Pancreas (tissue), 10 donors: ENCODE data around the gene EIF2B1. TPM values are rescaled to one million over a fixed set of nuclear protein-coding genes. Genes with fewer than 3 reads are reported as not detected.
"Not testable (repeated sequence)": the region's sequence is repeated elsewhere in the genome, so short reads cannot be mapped to it uniquely, and the experiment has no call there.

Experiments
- ATAC-seq, 4 donors: fragments of 200-7000 bp; cut with Tn5 transposase; one replicate each; pipeline versions ENCODE4 v1.8.0 to v1.9.1; 2020; ENCODE audit warnings: mild to moderate bottlenecking in 4 of 4, moderate library complexity in 4 of 4
- DNase-seq, 6 donors: peaks; one replicate each; pipeline ENCODE4 v3.0.0-alpha.2; 2020
- FAIRE-seq: peaks from 2 replicates; lab custom pipeline; 2012; peaks lifted over from hg19 to GRCh38; lab: Jason Lieb, UNC
- H3K27ac ChIP-seq, 4 donors: fragments of 200-600 bp; sonication (generic); 1 replicate in 3 of 4; 2 replicates in 1 of 4; pipeline versions ENCODE4 v1.5.0 to v1.8.0; 2020
- H3K27me3 ChIP-seq, 4 donors: fragments of 200-600 bp; one replicate each; pipeline ENCODE4 v1.8.0; 2021
- H3K36me3 ChIP-seq, 3 donors: fragments of 200-600 bp; sonication (generic) in 1 of 3; one replicate each; pipeline versions ENCODE4 v1.5.0 to v1.8.0; 2020 to 2021
- H3K4me1 ChIP-seq, 3 donors: fragments of 200-600 bp; one replicate each; pipeline ENCODE4 v1.8.0; 2021
- H3K4me3 ChIP-seq, 4 donors: fragments of 200-600 bp; sonication (generic) in 2 of 4; one replicate each; pipeline versions ENCODE4 v1.5.0 to v1.8.0; 2020 to 2021
- H3K9me3 ChIP-seq, 4 donors: fragments of 200-600 bp; one replicate each; pipeline ENCODE4 v1.8.0; 2021
- CTCF ChIP-seq, 4 donors: fragments of 200-600 bp; sonication (generic) in 3 of 4; IDR thresholded peaks; one replicate each; pipeline versions ENCODE4 v1.5.0 to v1.8.0; 2021; ENCODE audit warnings: antibody characterized with exemption in 4 of 4
- WGBS, 2 donors: extraction: QIAGEN DNeasy Blood & Tissue Kit; methylation state at CpG; one replicate each; pipeline ENCODE4 v1.1.7; 2013; 5-methylcytosine and 5-hydroxymethylcytosine counted together
- intact Hi-C, 3 donors: fragments of 100-400 bp; cut with DNase I; formaldehyde crosslinking; loops; one replicate each; pipeline versions ENCODE4 v1.11.1 to v1.14.2; 2022
- polyA plus RNA-seq, 2 donors: library from polyadenylated mRNA; stranded (reverse); fragments of 200-250 nt; gene quantifications; one replicate each; pipeline ENCODE4 v1.2.3, GENCODE V29; 2013
- total RNA-seq, 6 donors: library from RNA; stranded (reverse); fragmentation: NEBNext Ultra II Directional in 4 of 6; extraction: Animal tissue kit (Norgen Biotek cat#: 25700) in 4 of 6; gene quantifications; one replicate each; pipeline versions ENCODE4 v1.2.1 to v1.2.4, GENCODE V29; 2021 to 2023
- donor health status: healthy with polysubstance abuse.
- donor health status: DM: no; HTN: no; CAD: no; lungs with moderate emphysema.
- donor health status: DM: no; HTN: no; CAD: no.
- donor health status: control.
- donor health status: control.
- donor health status: Bipolar disorder and iron deficiency.
- donor health status: DM: yes; HTN: yes; CAD: no.
- donor health status: DM: no; HTN: no; CAD: no.
- donor health status: DM: no; HTN: no; CAD: no.
- donor health status: DM: yes; HTN: yes; CAD: no.

EIF2B1 gene
- total and polyA plus RNA-seq, 8 donors = 15.6 to 28.6 (median 22.8) TPM

- H3K36me3 ChIP-seq = peaks cover 11 to 74% (median 55%) of the 10 kb centered on the region in 3 donors
- H3K9me3 ChIP-seq = no peaks in the 10 kb centered on the region
- FAIRE-seq (no peak), DNase-seq (no peak), ATAC-seq (no peak)
- no peak overlapping the region for H3K27ac ChIP-seq
- WGBS, 2 donors = 92% methylated on average over 2 of the region's 2 CpGs
- H3K27me3 ChIP-seq = no peaks in the 10 kb centered on the region
- no peaks in the 10 kb centered on the region for H3K4me1 ChIP-seq
- TF ChIP-seq CTCF (IDR thresholded peaks at IDR 0.05) = no peak
- H3K4me3 ChIP-seq = no peak overlapping the region
- intact Hi-C loops = no loop called here
These were observed 19.4 kb downstream of the EIF2B1 start for GRCh38 chr12:123614110-123614509.

- Histone ChIP-seq H3K27ac (no peak overlapping the region), H3K36me3 (peaks cover 10 to 43% (median 27%) of the 10 kb centered on the region in 3 donors), H3K4me1 (peaks cover 0 to 3% (median 0%) of the 10 kb centered on the region in 3 donors), H3K27me3 (no peaks in the 10 kb centered on the region), H3K9me3 (no peaks in the 10 kb centered on the region), H3K4me3 (no peak overlapping the region)
- ATAC-seq (no peak), DNase-seq (no peak), FAIRE-seq (no peak)
- intact Hi-C loops = no loop called here
- TF ChIP-seq CTCF (IDR thresholded peaks at IDR 0.05) = no peak
- 77 to 79% methylated on average over 8 of the region's 8 CpGs for WGBS, 2 donors
These were observed 25.3 kb downstream of the EIF2B1 start for GRCh38 chr12:123608182-123608581.

GRCh38 chr12:123607756-123608155 lies 25.7 kb downstream of the EIF2B1 start:
- Histone ChIP-seq H3K9me3 (no peaks in the 10 kb centered on the region), H3K4me1 (peaks cover 0 to 7% (median 0%) of the 10 kb centered on the region in 3 donors), H3K27ac (no peak overlapping the region), H3K36me3 (peaks cover 8 to 40% (median 23%) of the 10 kb centered on the region in 3 donors), H3K27me3 (no peaks in the 10 kb centered on the region), H3K4me3 (no peak overlapping the region)
- no peak for TF ChIP-seq CTCF (IDR thresholded peaks at IDR 0.05)
- intact Hi-C loops = no loop called here
- WGBS, 2 donors = 79 to 81% methylated on average over 4 of the region's 4 CpGs
- no peak for ATAC-seq
- DNase-seq = no peak
- FAIRE-seq = no peak

- intact Hi-C loops, H3K27ac ChIP-seq, H3K36me3 ChIP-seq, H3K4me1 ChIP-seq, H3K4me3 ChIP-seq, DNase-seq, ATAC-seq, H3K27me3 ChIP-seq, FAIRE-seq, H3K9me3 ChIP-seq: not testable (repeated sequence)
- WGBS, 2 donors = 85 to 86% methylated on average over 11 of the region's 11 CpGs
These were observed 30.0 kb downstream of the EIF2B1 start for GRCh38 chr12:123603495-123603894.

- peaks cover 0 to 9% (median 2%) of the 10 kb centered on the region in 3 donors for H3K36me3 ChIP-seq
- intact Hi-C loops = no loop called here
- ATAC-seq = peak in 1 of 4 donors; percentile 2
These were observed 30.8 kb downstream of the EIF2B1 start for GRCh38 chr12:123602651-123603195.

More at GRCh38 chr12:123602651-123603195, 30.8 kb downstream of the EIF2B1 start:
- 7 to 9% methylated on average over 7 of the region's 7 CpGs for WGBS, 2 donors
- Histone ChIP-seq H3K9me3 (no peaks in the 10 kb centered on the region), H3K4me1 (peaks cover 0 to 7% (median 0%) of the 10 kb centered on the region in 3 donors), H3K4me3 (peak overlapping the region; percentile 93 to 99 (median 98)), H3K27ac (peak overlapping the region in 2 of 4 donors; percentile 87 to 89), H3K27me3 (no peaks in the 10 kb centered on the region)
- TF ChIP-seq CTCF (IDR thresholded peaks at IDR 0.05) = no peak
- no peak for DNase-seq
- FAIRE-seq = no peak
